MCF 10A (cell line): ENCODE data around the gene SPINK14. TPM values are rescaled to one million over a fixed set of nuclear protein-coding genes. Genes with fewer than 3 reads are reported as not detected.
A peak's percentile ranks its signal among the peaks of the same experiment; 100 is the strongest.

Source experiments
- BruUV-seq: library from RNA; stranded (reverse); fragments of 400-500 nt; replicated peaks from 2 replicates; lab custom pipeline; 2021; lab: Mats Ljungman, UMichigan
- CTCF ChIA-PET: fragments of 300-600 bp; sonication (Branson Sonifier 250); formaldehyde crosslinking; extraction: SDS; loops from one replicate; lab custom pipeline; 2021; ENCODE audit warnings: antibody characterized with exemption, inconsistent platforms; lab: Yijun Ruan, JAX
- POLR2A ChIA-PET: fragments of 300-600, 350-650 bp; sonication (Branson Sonifier 250); formaldehyde crosslinking; extraction: SDS; loops from one replicate; lab custom pipeline; 2020; ENCODE audit warnings: antibody characterized with exemption, inconsistent platforms; lab: Yijun Ruan, JAX
- DNase-seq: peaks from one replicate; pipeline ENCODE4 v3.0.0-alpha.2; 2018; ENCODE audit not compliant: unreplicated experiment
- H3K27ac Mint-ChIP-seq: one replicate; pipeline ENCODE4 v1.8.0; 2022; ENCODE audit warnings: mild to moderate bottlenecking, low read depth, mixed read lengths; ENCODE audit not compliant: unreplicated experiment
- H3K27me3 Mint-ChIP-seq: one replicate; pipeline ENCODE4 v1.8.0; 2022; ENCODE audit warnings: mixed read lengths; ENCODE audit not compliant: insufficient read depth, unreplicated experiment
- H3K36me3 Mint-ChIP-seq: one replicate; pipeline ENCODE4 v1.8.0; 2022; ENCODE audit warnings: mild to moderate bottlenecking, moderate library complexity, mixed read lengths; ENCODE audit not compliant: insufficient read depth, unreplicated experiment
- H3K4me1 Mint-ChIP-seq: one replicate; pipeline ENCODE4 v1.8.0; 2022; ENCODE audit warnings: mixed read lengths; ENCODE audit not compliant: insufficient read depth, unreplicated experiment
- H3K4me3 Mint-ChIP-seq: one replicate; pipeline ENCODE4 v1.8.0; 2022; ENCODE audit warnings: mild to moderate bottlenecking, moderate library complexity, mixed read lengths; ENCODE audit not compliant: unreplicated experiment
- H3K9me3 Mint-ChIP-seq: one replicate; pipeline ENCODE4 v1.8.0; 2022; ENCODE audit warnings: mixed read lengths; ENCODE audit not compliant: unreplicated experiment
- CTCF ChIP-seq: fragments of 200-600 bp; IDR thresholded peaks from one replicate; pipeline ENCODE4 v1.8.0; 2022; ENCODE audit warnings: antibody characterized with exemption, mild to moderate bottlenecking; ENCODE audit not compliant: unreplicated experiment
- intact Hi-C: fragments of 100-400 bp; cut with micrococcal nuclease; formaldehyde crosslinking; loops from 2 replicates; pipeline ENCODE4 v1.14.1; 2022
- total RNA-seq: library from RNA; stranded (reverse); gene quantifications from 2 replicates; pipeline ENCODE4 v1.2.3, GENCODE V29; 2022

SPINK14 gene
- total RNA-seq, 1 experiment from 2014 or later, result not detected

GRCh38 chr5:148145916-148146315 lies 22.4 kb upstream of the SPINK14 start:
- Mint-ChIP-seq H3K27me3 (no peaks in the 10 kb centered on the region), H3K36me3 (no peaks in the 10 kb centered on the region), H3K9me3 (no peaks in the 10 kb centered on the region), H3K27ac (no peak overlapping the region), H3K4me1 (peaks cover 6% of the 10 kb centered on the region), H3K4me3 (no peak overlapping the region)
- ChIA-PET CTCF (interaction anchor here (0.6 to 1.8 kb wide), 6 partner anchors 9 to 585 kb away, joined by 3 to 5 read pairs (median 4); no protein-coding TSS in a partner anchor), POLR2A (interaction anchor here (0.6 to 1.1 kb wide), 4 partner anchors 9 to 467 kb away, joined by 3 to 5 read pairs (median 4); no protein-coding TSS in a partner anchor)
- intact Hi-C loops, result no loop called here
- DNase-seq, result peak; percentile 71
- BruUV-seq, result no TSS peak
- TF ChIP-seq CTCF, result no peak

- Mint-ChIP-seq H3K27me3 (no peaks in the 10 kb centered on the region), H3K4me3 (no peak overlapping the region), H3K36me3 (no peaks in the 10 kb centered on the region), H3K27ac (no peak overlapping the region), H3K9me3 (no peaks in the 10 kb centered on the region), H3K4me1 (peaks cover 6% of the 10 kb centered on the region)
- CTCF ChIA-PET, result interaction anchor here (0.6 to 1.8 kb wide), 6 partner anchors 9 to 584 kb away, joined by 3 to 5 read pairs (median 4); no protein-coding TSS in a partner anchor
- intact Hi-C loops, result no loop called here
- POLR2A ChIA-PET, result interaction anchor here (0.6 to 1.1 kb wide), 3 partner anchors 9 to 467 kb away, joined by 3 to 5 read pairs (median 3); no protein-coding TSS in a partner anchor
- TF ChIP-seq CTCF, result no peak
- no peak for DNase-seq
- no TSS peak for BruUV-seq
Observed at GRCh38 chr5:148146487-148146886, 21.9 kb upstream of the SPINK14 start.

GRCh38 chr5:148147415-148147814 lies 20.9 kb upstream of the SPINK14 start:
- no peak overlapping the region for H3K4me3 Mint-ChIP-seq
- BruUV-seq, result no TSS peak
- H3K4me1 Mint-ChIP-seq, result peaks cover 11% of the 10 kb centered on the region
- no peak for TF ChIP-seq CTCF
- no peak overlapping the region for H3K27ac Mint-ChIP-seq
- CTCF ChIA-PET, result interaction anchor here (0.7 to 1.8 kb wide), 3 partner anchors 10 to 227 kb away, joined by 4 read pairs; no protein-coding TSS in a partner anchor
- no peak for DNase-seq
- no peaks in the 10 kb centered on the region for H3K9me3 Mint-ChIP-seq
- no peaks in the 10 kb centered on the region for H3K36me3 Mint-ChIP-seq
- POLR2A ChIA-PET, result no interaction called here
- intact Hi-C loops, result no loop called here
- H3K27me3 Mint-ChIP-seq, result no peaks in the 10 kb centered on the region

- no peak for TF ChIP-seq CTCF
- intact Hi-C loops, result no loop called here
- Mint-ChIP-seq H3K27me3 (no peaks in the 10 kb centered on the region), H3K9me3 (no peaks in the 10 kb centered on the region), H3K36me3 (no peaks in the 10 kb centered on the region), H3K4me1 (peaks cover 5% of the 10 kb centered on the region), H3K4me3 (no peak overlapping the region), H3K27ac (no peak overlapping the region)
- CTCF ChIA-PET, result interaction anchor here (0.7 kb wide), 1 partner anchor 222 kb away, joined by 3 read pairs; no protein-coding TSS in a partner anchor
- no peak for DNase-seq
- no TSS peak for BruUV-seq
- POLR2A ChIA-PET, result no interaction called here
Observed at GRCh38 chr5:148151872-148152271, 16.5 kb upstream of the SPINK14 start.
